SU-DHL-6 (cell line): ENCODE results near the gene SLC16A7.

Experiments used
- H2AFZ ChIP-seq: fragments of 200-600 bp; sonication (generic); 2 replicates; pipeline ENCODE4 v1.6.1; 2014; ENCODE audit warnings: low read depth, mild to moderate bottlenecking, moderate library complexity, mixed read lengths, antibody characterized with exemption, low read length; ENCODE audit not compliant: severe bottlenecking
- H3F3A ChIP-seq: fragments of 200-600 bp; shearing (Covaris generic); 2 replicates; pipeline ENCODE4 v1.6.0; 2016; ENCODE audit warnings: antibody characterized with exemption, mild to moderate bottlenecking; ENCODE audit not compliant: insufficient read depth
- H3K27ac ChIP-seq: fragments of 200-600 bp; sonication (generic); 2 replicates; pipeline ENCODE4 v1.5.1; 2016; ENCODE audit warnings: low read depth, mild to moderate bottlenecking, low read length, moderate library complexity, mixed read lengths
- H3K27me3 ChIP-seq: fragments of 200-600 bp; sonication (generic), shearing (Covaris generic); 2 replicates; pipeline ENCODE4 v1.6.0; 2014; ENCODE audit warnings: mild to moderate bottlenecking, low read length
- H3K36me3 ChIP-seq: fragments of 200-600 bp; sonication (generic); 2 replicates; pipeline ENCODE4 v1.6.1; 2014; ENCODE audit warnings: mild to moderate bottlenecking, low read length, mixed read lengths
- H3K4me2 ChIP-seq: fragments of 300-600, 200-600 bp; shearing (Covaris generic), sonication (generic); 2 replicates; pipeline ENCODE4 v1.6.0; 2014; ENCODE audit warnings: low read length, low read depth, mild to moderate bottlenecking; ENCODE audit not compliant: poor library complexity, severe bottlenecking
- H3K4me3 ChIP-seq: fragments of 200-600 bp; sonication (generic); 2 replicates; pipeline ENCODE4 v1.5.1; 2014; ENCODE audit warnings: antibody characterized with exemption, low read length, mild to moderate bottlenecking, mixed read lengths; ENCODE audit not compliant: insufficient read depth, poor library complexity, severe bottlenecking
- H3K79me2 ChIP-seq: fragments of 200-600 bp; sonication (generic); 2 replicates; pipeline ENCODE4 v1.6.1; 2014; ENCODE audit warnings: mild to moderate bottlenecking, low read length, moderate library complexity; ENCODE audit not compliant: insufficient read depth
- H3K9ac ChIP-seq: fragments of 200-600 bp; sonication (generic); 2 replicates; pipeline ENCODE4 v1.7.0; 2014; ENCODE audit warnings: mild to moderate bottlenecking, low read length
- H3K9me2 ChIP-seq: fragments of 200-600 bp; sonication (generic); replicated peaks from 2 replicates; pipeline ENCODE4 v1.6.1; 2014; ENCODE audit warnings: low read length; ENCODE audit not compliant: insufficient read depth
- H3K9me3 ChIP-seq: fragments of 200-600 bp; sonication (generic); 2 replicates; pipeline ENCODE4 v1.6.1; 2014; ENCODE audit warnings: low read length, mixed read lengths; ENCODE audit not compliant: insufficient read depth
- H4K20me1 ChIP-seq: fragments of 200-600 bp; sonication (generic); 2 replicates; pipeline ENCODE4 v1.6.1; 2014; ENCODE audit warnings: low read depth, mild to moderate bottlenecking, antibody characterized with exemption, low read length, moderate library complexity, mixed read lengths
- CTCF ChIP-seq: fragments of 200-600 bp; sonication (generic); IDR thresholded peaks from one replicate; pipeline ENCODE4 v1.5.1; 2017; ENCODE audit warnings: antibody characterized with exemption, mild to moderate bottlenecking, low read length, moderate library complexity; ENCODE audit not compliant: insufficient read depth, poor library complexity, severe bottlenecking
- EZH2phosphoT487 ChIP-seq: fragments of 200-600 bp; sonication (generic), shearing (Covaris generic); conservative IDR thresholded peaks from 2 replicates; pipeline ENCODE4 v1.6.1; 2018; ENCODE audit warnings: mild to moderate bottlenecking, antibody characterized with exemption, low read length, moderate library complexity, mixed read lengths

The SLC16A7 gene

GRCh38 chr12:59619461-59620240 is 23.8 kb downstream of the SLC16A7 start:
- Histone ChIP-seq H3K4me2 (no peak overlapping the region), H3F3A (peaks cover 4% of the 10 kb centered on the region; the same call in 1 of the 2 replicates), H3K9ac (no peak overlapping the region), H3K79me2 (peaks cover 40% of the 10 kb centered on the region), H3K9me2 (no peaks in the 10 kb centered on the region), H3K27ac (no peak overlapping the region), H4K20me1 (no peaks in the 10 kb centered on the region), H3K27me3 (no peaks in the 10 kb centered on the region), H3K4me3 (no peak overlapping the region), H3K36me3 (no peaks in the 10 kb centered on the region), H2AFZ (no peak overlapping the region), H3K9me3 (no peaks in the 10 kb centered on the region)
- TF ChIP-seq EZH2phosphoT487: no peak
- no peak for TF ChIP-seq CTCF

GRCh38 chr12:59620326-59620725 is 24.5 kb downstream of the SLC16A7 start:
- no peaks in the 10 kb centered on the region for H3K9me3 ChIP-seq
- peaks cover 1% of the 10 kb centered on the region; the same call in 1 of the 2 replicates for H3F3A ChIP-seq
- no peak overlapping the region for H3K27ac ChIP-seq
- H3K4me3 ChIP-seq: no peak overlapping the region
- no peak for TF ChIP-seq CTCF
- no peak for TF ChIP-seq EZH2phosphoT487
- no peaks in the 10 kb centered on the region for H4K20me1 ChIP-seq
- H3K9ac ChIP-seq: no peak overlapping the region
- no peak overlapping the region for H2AFZ ChIP-seq
- no peak overlapping the region for H3K4me2 ChIP-seq
- no peaks in the 10 kb centered on the region for H3K27me3 ChIP-seq
- no peaks in the 10 kb centered on the region for H3K36me3 ChIP-seq
- peaks cover 45% of the 10 kb centered on the region for H3K79me2 ChIP-seq
- H3K9me2 ChIP-seq: no peaks in the 10 kb centered on the region

- H3K27ac ChIP-seq: no peak overlapping the region
- H4K20me1 ChIP-seq: no peaks in the 10 kb centered on the region
- peaks cover 56% of the 10 kb centered on the region for H3K79me2 ChIP-seq
- no peak overlapping the region for H2AFZ ChIP-seq
- H3K9me3 ChIP-seq: no peaks in the 10 kb centered on the region
- H3K4me3 ChIP-seq: no peak overlapping the region
- no peak overlapping the region for H3K9ac ChIP-seq
- no peak overlapping the region for H3K4me2 ChIP-seq
- H3K9me2 ChIP-seq: no peaks in the 10 kb centered on the region
- TF ChIP-seq EZH2phosphoT487: no peak
- TF ChIP-seq CTCF: no peak
- H3F3A ChIP-seq: no peaks in the 10 kb centered on the region
- H3K27me3 ChIP-seq: no peaks in the 10 kb centered on the region
- 0 out of 2 replicates have a peak, but pooled peaks cover 3% of the 10 kb centered on the region for H3K36me3 ChIP-seq
These were observed 29.1 kb downstream of the SLC16A7 start for GRCh38 chr12:59624732-59625460.
